Measurements from ENCODE around the gene PCDHGC5. TPM values are rescaled to one million over a fixed set of nuclear protein-coding genes. Genes with fewer than 3 reads are reported as not detected.

PCDHGC5 gene
- total RNA-seq, 4 donors from 2014 or later: 1.1 to 1.7 (median 1.7) TPM

GRCh38 chr5:141515946-141516671, 27.2 kb downstream of the PCDHGC5 start:
- WGBS, 2 donors: 77 to 80% methylated on average over 4 of the region's 4 CpGs
- TF ChIP-seq, protein P1, sequence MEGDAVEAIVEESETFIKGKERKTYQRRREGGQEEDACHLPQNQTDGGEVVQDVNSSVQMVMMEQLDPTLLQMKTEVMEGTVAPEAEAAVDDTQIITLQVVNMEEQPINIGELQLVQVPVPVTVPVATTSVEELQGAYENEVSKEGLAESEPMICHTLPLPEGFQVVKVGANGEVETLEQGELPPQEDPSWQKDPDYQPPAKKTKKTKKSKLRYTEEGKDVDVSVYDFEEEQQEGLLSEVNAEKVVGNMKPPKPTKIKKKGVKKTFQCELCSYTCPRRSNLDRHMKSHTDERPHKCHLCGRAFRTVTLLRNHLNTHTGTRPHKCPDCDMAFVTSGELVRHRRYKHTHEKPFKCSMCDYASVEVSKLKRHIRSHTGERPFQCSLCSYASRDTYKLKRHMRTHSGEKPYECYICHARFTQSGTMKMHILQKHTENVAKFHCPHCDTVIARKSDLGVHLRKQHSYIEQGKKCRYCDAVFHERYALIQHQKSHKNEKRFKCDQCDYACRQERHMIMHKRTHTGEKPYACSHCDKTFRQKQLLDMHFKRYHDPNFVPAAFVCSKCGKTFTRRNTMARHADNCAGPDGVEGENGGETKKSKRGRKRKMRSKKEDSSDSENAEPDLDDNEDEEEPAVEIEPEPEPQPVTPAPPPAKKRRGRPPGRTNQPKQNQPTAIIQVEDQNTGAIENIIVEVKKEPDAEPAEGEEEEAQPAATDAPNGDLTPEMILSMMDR (IDR thresholded peaks at IDR 0.05): no peak
- no peak for TF ChIP-seq POLR2A (IDR thresholded peaks at IDR 0.05)
- peak in 1 of 2 donors; percentile 80 for DNase-seq (ENCODE audit: low spot score in 2 of 2)
- no peak overlapping the region for H3K4me3 ChIP-seq (ENCODE audit: low read depth, poor library complexity, severe bottlenecking)
- intact Hi-C loops (cut with DNase I; ENCODE audit: low total_unique reads): no loop called here

DNA sequence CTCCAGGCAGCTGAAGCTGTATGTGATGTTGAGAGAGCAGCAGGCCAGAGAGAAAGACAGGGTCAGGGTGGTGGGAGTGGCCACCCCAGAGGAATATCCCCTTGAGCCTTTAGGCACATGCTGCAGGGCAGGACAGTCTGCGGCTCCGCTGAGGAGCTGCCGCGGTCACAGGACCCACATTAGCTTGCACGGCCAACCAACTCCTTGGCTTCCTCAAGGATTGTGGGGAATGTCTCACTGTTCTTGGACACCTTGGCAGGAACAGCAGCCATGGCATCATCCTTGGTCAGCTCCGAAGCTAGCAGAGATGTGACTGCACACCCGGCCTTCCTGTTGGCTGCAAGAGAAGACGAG, 27.8 kb downstream of the PCDHGC5 start:
- WGBS, 2 donors: 74 to 76% methylated on average over 8 of the region's 8 CpGs
- TF ChIP-seq POLR2A (IDR thresholded peaks at IDR 0.05): no peak
- TF ChIP-seq, protein P1 (IDR thresholded peaks at IDR 0.05): no peak
- no peak overlapping the region for H3K4me3 ChIP-seq (ENCODE audit: low read depth, poor library complexity, severe bottlenecking)
- peak in 1 of 2 donors; percentile 90 for DNase-seq (ENCODE audit: low spot score in 2 of 2)
- intact Hi-C loops (cut with DNase I; ENCODE audit: low total_unique reads): no loop called here

- 86 to 87% methylated on average over 8 of the region's 8 CpGs for WGBS, 2 donors
- peak in 1 of 2 donors; percentile 40 for DNase-seq (ENCODE audit: low spot score in 2 of 2)
- TF ChIP-seq, protein P1 (IDR thresholded peaks at IDR 0.05): no peak
- no peak for TF ChIP-seq POLR2A (IDR thresholded peaks at IDR 0.05)
- H3K4me3 ChIP-seq (ENCODE audit: low read depth, poor library complexity, severe bottlenecking): no peak overlapping the region
- intact Hi-C loops (cut with DNase I; ENCODE audit: low total_unique reads): no loop called here
Measured at GRCh38 chr5:141517312-141517711, 28.4 kb downstream of the PCDHGC5 start.

GRCh38 chr5:141517880-141518617, 29.2 kb downstream of the PCDHGC5 start:
- no peak for TF ChIP-seq POLR2A (IDR thresholded peaks at IDR 0.05)
- TF ChIP-seq, protein P1 (IDR thresholded peaks at IDR 0.05): no peak
- H3K4me3 ChIP-seq (ENCODE audit: low read depth, poor library complexity, severe bottlenecking): no peak overlapping the region
- intact Hi-C loops (cut with DNase I; ENCODE audit: low total_unique reads): no loop called here
- WGBS, 2 donors: 89 to 91% methylated on average over 11 of the region's 11 CpGs
- no peak for DNase-seq (ENCODE audit: low spot score in 2 of 2)

DNA sequence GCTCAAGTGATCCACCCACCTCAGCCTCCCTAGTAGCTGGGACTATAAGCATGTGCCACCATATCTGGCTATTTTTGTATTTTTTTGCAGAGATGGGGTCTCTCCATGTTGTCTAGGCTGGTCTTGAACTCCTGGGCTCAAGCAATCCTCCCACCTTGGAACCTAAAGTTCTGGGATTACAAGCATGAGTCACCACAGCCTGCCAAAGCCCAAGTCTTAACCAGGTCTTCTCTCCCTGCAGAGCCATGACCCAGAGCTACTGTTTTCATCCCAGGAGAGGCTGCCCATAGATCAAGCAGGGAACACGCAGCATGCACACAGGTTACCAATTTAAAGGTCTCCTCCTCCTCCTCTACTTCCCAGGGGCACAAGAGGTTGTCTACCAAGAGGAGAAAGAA, 29.7 kb downstream of the PCDHGC5 start:
- TF ChIP-seq POLR2A (IDR thresholded peaks at IDR 0.05): no peak
- TF ChIP-seq, protein P1 (IDR thresholded peaks at IDR 0.05): no peak
- intact Hi-C loops (cut with DNase I; ENCODE audit: low total_unique reads): no loop called here
- WGBS, 2 donors: 91 to 94% methylated on average over 1 of the region's 1 CpG
- no peak for DNase-seq (ENCODE audit: low spot score in 2 of 2)
- H3K4me3 ChIP-seq (ENCODE audit: low read depth, poor library complexity, severe bottlenecking): no peak overlapping the region

All from lower leg skin (tissue), 4 donors.